GM19328 (cell line): Measurements from ENCODE around the gene DISC1.

Source experiments
- ATAC-seq: cut with Tn5 transposase; IDR thresholded peaks from one replicate; pipeline ENCODE4 v1.9.1; 2021; ENCODE audit warnings: mild to moderate bottlenecking, moderate library complexity; ENCODE audit not compliant: unreplicated experiment

The DISC1 gene

DNA sequence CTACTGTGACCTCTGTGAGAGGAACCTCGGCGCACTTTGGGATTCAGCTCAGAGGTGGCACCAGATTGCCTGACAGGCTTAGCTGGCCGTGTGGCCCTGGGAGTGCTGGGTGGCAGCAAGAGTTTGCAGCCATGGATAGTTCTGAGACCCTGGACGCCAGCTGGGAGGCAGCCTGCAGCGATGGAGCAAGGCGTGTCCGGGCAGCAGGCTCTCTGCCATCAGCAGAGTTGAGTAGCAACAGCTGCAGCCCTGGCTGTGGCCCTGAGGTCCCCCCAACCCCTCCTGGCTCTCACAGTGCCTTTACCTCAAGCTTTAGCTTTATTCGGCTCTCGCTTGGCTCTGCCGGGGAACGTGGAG lies 67.5 kb downstream of the DISC1 start:
- ATAC-seq, result no peak

GRCh38 chr1:231694465-231695077 lies 68.0 kb downstream of the DISC1 start:
- no peak for ATAC-seq

GRCh38 chr1:231695439-231696255 lies 69.1 kb downstream of the DISC1 start:
- ATAC-seq, result no peak

- ATAC-seq, result no peak
These were observed 73.2 kb downstream of the DISC1 start for GRCh38 chr1:231699784-231700183.

DNA sequence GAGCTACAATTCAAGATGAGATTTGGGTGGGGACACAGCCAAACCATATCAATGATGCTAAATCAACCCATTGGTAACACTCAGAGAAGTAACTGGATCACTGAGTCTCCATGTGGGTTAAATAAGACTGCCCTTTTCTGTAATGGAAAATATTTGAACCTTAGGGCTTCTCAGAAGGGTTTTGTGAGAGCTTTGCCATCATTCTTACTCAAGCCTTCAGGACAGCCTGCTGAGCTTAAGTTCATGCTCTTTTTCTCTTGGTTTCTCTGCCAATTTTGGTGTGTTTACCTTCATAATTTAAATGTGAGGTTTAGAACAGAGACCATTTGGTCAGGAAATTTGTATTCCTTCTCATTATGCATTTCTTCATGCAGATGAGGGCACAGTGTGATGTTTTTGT lies 74.7 kb downstream of the DISC1 start:
- ATAC-seq, result no peak

- no peak for ATAC-seq
These were observed 75.7 kb downstream of the DISC1 start for GRCh38 chr1:231702331-231702730.

DNA sequence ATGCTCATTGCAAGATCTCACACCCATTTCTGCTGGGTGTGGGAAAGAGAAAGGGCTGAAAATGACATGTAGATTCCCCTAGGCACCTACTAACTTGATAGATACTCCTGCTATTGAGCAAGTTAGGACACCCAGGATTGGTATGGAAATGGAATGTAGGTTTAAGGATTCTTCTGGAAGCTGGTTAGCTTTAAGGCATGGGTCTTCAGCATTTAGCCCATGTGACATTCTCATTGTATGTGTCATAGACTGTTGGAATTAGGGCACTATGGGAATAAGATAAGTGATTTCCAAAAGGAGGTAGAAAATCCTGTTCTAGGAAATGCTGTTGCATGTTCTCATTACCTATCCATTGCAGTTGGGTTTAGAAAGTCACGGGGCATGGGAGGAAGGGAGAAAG lies 76.2 kb downstream of the DISC1 start:
- ATAC-seq, result no peak

DNA sequence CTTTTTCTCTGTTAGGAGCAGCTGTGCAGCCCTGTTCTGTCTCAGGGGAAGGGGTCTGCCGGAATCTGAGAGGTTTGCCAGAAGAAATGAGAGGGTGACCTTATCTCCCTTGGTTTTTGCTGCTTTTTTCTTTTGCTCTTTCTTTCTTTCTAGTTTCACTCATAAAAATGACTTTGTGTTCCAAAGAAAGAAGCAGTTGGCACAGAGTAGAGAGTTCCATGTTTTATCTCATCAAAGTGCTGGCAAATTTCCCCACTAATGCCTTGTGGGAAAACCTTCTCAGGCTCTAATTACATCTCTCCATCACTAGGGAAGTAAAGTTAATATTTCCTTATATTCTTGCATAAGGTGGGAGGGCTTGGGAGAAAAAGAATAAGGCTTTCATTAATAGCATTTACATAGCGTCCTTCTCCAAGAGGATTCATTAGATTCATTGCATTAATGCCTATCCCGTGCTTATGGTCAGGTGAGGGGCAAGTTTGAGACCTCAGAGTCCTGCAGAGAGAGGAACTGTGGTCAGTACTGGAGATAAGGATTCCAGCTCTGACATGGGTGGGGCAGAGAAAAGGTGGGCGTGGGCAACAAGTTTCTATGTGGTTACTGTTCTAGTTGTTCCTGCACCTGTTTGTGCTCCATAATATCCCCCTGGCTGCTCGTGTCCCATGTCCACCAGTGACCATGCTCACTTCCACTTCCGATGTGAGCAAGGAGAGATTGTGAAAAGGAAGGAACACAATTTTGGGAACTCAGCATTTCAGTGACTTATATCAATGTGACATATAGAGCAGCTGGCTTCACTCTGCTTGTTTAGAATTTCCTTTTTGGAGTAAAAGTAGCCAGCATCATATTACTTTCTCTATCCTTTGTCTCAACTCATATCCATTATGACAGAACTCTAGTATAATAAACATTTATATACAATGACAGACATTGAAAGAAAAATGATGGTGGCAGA lies 79.5 kb downstream of the DISC1 start:
- ATAC-seq, result no peak

DNA sequence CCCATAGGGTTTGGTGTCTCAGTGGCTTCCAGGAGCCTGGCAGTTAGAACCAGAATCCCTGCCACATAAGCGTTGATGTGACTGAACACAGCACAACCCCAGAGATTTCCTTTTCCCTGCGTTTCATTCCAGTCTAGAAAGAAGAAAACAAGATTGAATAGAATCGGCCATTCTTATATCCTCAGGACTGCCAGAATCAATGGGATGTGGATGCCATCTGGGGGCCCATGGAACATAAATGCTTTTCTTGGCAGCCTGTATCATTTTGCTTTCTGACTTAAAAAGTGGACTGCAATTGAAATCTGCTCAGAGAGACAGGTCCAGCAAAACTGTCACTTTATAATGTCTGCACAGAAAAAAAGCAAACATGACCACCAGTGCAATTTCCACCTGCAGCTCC lies 80.3 kb downstream of the DISC1 start:
- no peak for ATAC-seq

DNA sequence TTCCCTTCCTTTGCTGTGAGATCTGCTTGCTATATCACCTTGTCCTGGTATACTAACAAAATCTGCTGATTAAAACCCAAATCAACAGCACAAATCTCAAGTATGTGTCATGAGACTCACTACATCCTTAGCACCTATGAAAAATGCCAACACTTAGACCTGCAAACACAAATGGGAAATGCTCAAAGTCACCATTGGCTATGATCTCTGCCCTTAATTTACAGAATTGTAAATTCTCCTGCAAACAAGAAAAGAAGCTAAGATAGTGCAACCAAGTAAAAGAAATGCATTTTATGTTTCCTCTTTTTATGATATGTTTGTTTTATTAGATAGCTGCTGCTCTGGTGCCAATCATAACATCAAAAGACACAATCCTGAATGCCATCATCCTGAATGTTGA lies 80.8 kb downstream of the DISC1 start:
- ATAC-seq, result no peak

- ATAC-seq, result no peak
These were observed 81.8 kb downstream of the DISC1 start for GRCh38 chr1:231708394-231708793.

- ATAC-seq, result no peak
These were observed 87.8 kb downstream of the DISC1 start for GRCh38 chr1:231714440-231714839.

DNA sequence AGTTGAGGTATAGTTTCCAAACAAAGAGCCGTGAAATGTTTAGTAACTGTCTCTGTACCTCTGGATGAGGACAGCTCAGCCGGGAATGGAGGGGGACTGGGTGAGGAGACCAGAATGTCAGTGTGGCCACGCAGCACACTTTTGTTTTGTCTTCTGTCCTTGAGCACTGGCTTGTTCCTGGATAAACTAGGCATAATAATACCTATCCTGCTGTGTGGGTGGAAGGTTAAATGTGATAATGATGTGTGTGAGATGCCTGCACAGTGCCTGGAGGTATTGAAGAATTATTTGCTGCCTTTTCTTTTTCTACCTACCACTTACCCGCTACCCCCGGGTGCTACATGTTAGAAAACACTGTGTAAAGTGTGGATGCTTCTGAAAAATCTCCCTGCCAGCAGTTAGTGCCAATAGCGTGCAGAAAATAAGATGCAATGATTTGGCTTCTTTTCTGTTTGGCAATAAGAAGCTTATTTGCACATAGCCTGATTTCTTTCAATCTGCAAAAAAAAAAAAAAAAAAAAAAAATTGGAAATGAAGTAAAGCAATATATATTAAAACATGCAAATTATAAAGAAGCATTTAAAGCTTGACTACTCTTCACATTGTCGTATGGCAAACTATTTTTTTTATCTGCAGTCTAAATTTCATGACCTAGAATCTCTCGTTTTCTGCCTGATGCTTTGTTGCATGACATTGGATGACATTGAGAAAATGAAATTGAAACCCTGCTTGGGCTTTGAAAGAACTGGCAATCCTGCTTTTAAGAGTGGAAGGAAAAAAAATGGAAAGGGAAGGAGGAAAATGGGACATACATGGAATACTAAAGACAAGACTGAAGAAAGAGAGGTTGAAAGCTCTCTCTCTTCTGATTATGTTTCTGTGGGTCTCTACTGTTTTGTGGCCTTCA lies 89.5 kb downstream of the DISC1 start:
- ATAC-seq, result no peak

DNA sequence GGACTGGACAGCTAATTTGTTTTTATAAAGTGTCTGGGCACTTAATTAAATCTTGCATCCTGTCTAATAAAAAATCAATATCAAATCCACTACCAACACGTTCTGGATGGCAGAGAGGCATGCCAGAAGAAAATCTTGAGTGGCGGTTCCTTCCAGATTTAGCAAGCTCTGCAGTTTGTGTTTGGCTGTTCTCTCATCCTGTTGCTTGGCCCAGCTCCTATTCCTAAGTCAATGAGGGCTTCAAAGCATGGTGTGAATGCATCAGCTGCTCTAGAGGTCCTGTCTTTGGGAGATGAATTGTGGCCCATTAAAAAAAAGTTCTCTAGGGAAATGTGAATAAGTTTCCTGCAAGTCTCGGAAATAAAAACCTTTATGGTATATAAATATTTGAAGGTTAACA lies 90.3 kb downstream of the DISC1 start:
- no peak for ATAC-seq

DNA sequence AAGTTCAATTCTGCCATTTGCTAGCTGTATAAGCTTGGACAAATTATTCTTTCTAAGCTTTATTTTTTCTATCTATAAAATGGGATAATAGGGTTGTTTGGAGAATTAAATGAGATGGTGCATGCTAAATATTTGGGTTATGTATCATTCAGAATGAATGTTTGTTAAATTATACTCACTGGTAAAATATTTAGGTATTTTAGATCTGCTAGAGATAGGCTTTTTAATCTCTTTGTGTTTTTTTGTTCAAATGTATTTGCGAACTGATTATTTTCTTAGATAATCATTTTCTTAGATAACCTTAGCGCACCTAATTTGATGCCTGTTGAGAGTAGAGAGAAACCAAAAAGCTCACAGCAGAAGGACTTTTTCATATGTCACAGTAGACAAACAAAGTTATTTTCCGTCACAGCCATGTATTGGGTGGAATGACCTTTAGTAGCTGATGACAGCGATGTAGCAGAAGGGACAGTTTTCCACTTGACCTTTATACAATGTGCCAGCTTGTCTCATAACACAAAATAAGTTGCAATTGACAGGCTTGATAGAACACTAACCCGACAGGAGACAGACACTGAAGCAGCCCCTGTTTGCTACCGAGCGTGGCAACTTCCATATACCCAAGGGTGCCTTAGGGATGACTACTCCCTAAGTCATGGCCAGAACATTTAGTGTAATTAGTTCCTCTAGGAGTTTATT lies 93.0 kb downstream of the DISC1 start:
- no peak for ATAC-seq

DNA sequence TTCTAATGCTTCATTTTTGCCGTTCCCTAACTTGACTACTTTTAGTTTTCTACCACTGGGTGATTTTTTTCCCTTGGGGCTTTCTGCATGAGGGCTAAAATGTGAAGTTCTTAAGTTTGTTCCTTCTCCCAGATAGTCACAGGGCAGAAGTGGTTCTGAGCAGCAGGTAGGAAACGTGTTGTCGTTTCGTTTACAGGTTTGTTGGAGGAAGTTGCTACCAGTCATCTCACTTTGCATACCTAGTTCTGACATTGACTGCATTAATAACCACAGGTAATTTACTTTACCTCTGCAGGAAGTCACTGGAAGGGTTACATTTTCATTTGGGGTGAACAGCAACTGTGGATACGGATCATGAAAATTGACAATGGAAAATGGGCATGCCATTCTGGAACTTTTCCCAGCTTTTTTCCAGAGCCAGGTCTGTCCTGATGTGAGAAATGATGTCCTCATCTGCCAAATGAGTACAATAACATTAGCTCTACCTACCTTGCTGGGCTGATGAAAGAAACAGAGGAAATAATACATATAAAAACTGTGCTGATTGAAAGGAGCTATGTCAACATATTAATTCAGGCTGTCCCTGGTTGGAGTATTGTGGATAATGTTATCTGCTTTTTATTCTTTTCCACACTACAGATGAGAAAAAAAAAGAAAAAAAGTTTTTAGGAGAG lies 94.2 kb downstream of the DISC1 start:
- ATAC-seq, result no peak

DNA sequence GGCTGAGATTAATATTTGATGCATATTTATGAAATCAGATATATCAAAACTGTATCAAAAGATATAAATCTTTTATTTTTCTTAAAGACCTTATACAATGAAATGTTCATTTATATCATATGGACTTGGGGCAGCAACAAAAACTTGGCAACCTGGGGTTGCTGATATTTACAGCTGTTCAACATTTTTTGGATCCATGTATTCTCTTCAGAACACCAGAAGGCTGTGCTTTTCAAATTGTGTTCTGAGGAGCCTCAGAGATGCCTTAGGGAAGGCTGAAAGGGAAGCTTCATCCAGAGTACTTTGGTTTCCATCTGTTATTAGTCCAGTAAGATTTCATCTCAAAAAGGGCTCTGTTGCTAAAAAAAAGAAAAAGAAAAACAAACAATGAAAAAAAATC lies 94.8 kb downstream of the DISC1 start:
- no peak for ATAC-seq

GRCh38 chr1:231722356-231722755 lies 95.8 kb downstream of the DISC1 start:
- ATAC-seq, result no peak

DNA sequence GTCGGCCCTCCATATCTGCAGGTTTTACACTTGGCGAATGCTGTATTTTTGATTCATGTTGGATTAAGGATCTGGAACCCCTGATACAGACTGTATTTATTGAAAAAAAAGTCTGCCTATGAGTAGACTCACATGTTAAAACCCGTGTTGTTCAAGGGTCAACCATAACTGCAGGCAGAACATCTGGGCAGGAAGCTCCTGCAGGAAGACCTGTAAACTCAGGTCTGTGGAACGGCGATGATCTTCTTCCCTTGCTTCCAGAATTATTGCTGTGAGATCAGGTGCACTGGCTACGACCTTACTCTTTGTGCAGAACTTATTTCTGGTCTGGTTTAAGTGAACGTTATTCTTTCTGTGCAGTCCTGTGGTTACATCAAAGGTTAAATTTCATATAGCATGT lies 96.6 kb downstream of the DISC1 start:
- ATAC-seq, result no peak
